Activated T-cell treated with anti-CD3 and anti-CD28 coated beads, Interleukin-2, amount 50 U/mL, for 24 hours (primary cell): ENCODE measurements around the gene PRSS12.

ENCODE experiments used
- DNase-seq: peaks from one replicate; pipeline ENCODE4 v3.0.0-alpha.2; 2020
- H3K27ac Mint-ChIP-seq: 2 replicates; pipeline ENCODE4 v1.8.0; 2020; ENCODE audit warnings: mild to moderate bottlenecking, mixed read lengths
- H3K27me3 Mint-ChIP-seq: 2 replicates; pipeline ENCODE4 v1.8.0; 2020; ENCODE audit warnings: mixed read lengths
- H3K36me3 Mint-ChIP-seq: 2 replicates; pipeline ENCODE4 v1.8.0; 2020; ENCODE audit warnings: low read depth, mixed read lengths
- H3K4me1 Mint-ChIP-seq: 2 replicates; pipeline ENCODE4 v1.8.0; 2020; ENCODE audit warnings: low read depth, mixed read lengths
- H3K4me3 Mint-ChIP-seq: 2 replicates; pipeline ENCODE4 v1.8.0; 2020; ENCODE audit warnings: mild to moderate bottlenecking, moderate library complexity, mixed read lengths
- H3K9me3 Mint-ChIP-seq: 2 replicates; pipeline ENCODE4 v1.8.0; 2020; ENCODE audit warnings: mixed read lengths

Gene PRSS12

GRCh38 chr4:118345813-118346212 is 7.0 kb downstream of the PRSS12 start:
- Mint-ChIP-seq H3K36me3 (no peaks in the 10 kb centered on the region), H3K27me3 (peaks cover 46% of the 10 kb centered on the region), H3K27ac (no peak overlapping the region), H3K4me1 (no peaks in the 10 kb centered on the region), H3K9me3 (no peaks in the 10 kb centered on the region), H3K4me3 (no peak overlapping the region)
- DNase-seq: no peak

DNA sequence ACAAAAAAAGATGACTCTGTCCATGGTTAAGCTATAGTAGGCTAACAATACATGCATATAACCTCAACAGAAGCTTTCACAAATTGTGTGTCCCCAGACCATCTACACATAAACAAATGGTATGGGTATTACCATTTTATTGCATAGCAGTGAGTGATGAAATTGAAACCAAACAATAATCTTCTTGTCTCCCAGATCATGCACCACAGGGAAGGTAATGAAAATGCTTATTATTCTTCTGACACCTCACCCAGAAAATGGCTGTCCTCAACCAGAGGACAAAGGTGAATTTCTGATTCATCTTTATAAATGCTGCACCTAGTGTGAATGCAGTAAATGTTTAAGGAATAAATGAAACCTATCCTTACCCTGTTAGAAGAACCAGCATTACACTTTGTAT is 8.0 kb downstream of the PRSS12 start:
- no peak for DNase-seq
- H3K4me1 Mint-ChIP-seq: no peaks in the 10 kb centered on the region
- H3K4me3 Mint-ChIP-seq: no peak overlapping the region
- no peak overlapping the region for H3K27ac Mint-ChIP-seq
- H3K36me3 Mint-ChIP-seq: no peaks in the 10 kb centered on the region
- no peaks in the 10 kb centered on the region for H3K9me3 Mint-ChIP-seq
- H3K27me3 Mint-ChIP-seq: peaks cover 39% of the 10 kb centered on the region

DNA sequence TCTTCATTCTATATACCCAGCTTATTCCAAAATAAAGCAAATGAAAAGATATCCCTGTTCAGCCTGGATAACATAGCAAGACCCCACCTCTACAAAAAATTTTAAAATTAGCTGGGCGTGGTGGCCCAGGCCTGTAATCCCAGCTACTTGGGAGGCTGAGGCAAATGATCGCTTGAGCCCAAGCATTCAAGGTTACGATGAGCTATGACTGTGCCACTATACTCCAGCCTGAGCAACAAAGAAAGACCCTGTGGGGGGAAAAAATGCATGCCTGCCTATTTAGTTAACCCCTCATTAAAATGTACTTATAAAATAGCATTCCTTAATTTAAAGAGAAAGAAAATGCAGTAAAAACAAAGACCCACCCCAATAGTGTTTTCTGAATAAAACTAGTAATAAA is 9.3 kb downstream of the PRSS12 start:
- H3K4me3 Mint-ChIP-seq: no peak overlapping the region
- H3K9me3 Mint-ChIP-seq: no peaks in the 10 kb centered on the region
- H3K27me3 Mint-ChIP-seq: peaks cover 33% of the 10 kb centered on the region
- H3K27ac Mint-ChIP-seq: no peak overlapping the region
- no peaks in the 10 kb centered on the region for H3K4me1 Mint-ChIP-seq
- H3K36me3 Mint-ChIP-seq: no peaks in the 10 kb centered on the region
- no peak for DNase-seq

- peaks cover 17% of the 10 kb centered on the region for H3K27me3 Mint-ChIP-seq
- H3K36me3 Mint-ChIP-seq: no peaks in the 10 kb centered on the region
- DNase-seq: no peak
- H3K9me3 Mint-ChIP-seq: no peaks in the 10 kb centered on the region
- H3K4me3 Mint-ChIP-seq: no peak overlapping the region
- H3K27ac Mint-ChIP-seq: no peak overlapping the region
- H3K4me1 Mint-ChIP-seq: no peaks in the 10 kb centered on the region
Observed at GRCh38 chr4:118340109-118340508, 12.7 kb downstream of the PRSS12 start.

GRCh38 chr4:118338981-118339765 is 13.6 kb downstream of the PRSS12 start:
- H3K27me3 Mint-ChIP-seq: peaks cover 17% of the 10 kb centered on the region
- no peak overlapping the region for H3K27ac Mint-ChIP-seq
- DNase-seq: no peak
- no peaks in the 10 kb centered on the region for H3K4me1 Mint-ChIP-seq
- no peaks in the 10 kb centered on the region for H3K9me3 Mint-ChIP-seq
- H3K4me3 Mint-ChIP-seq: no peak overlapping the region
- no peaks in the 10 kb centered on the region for H3K36me3 Mint-ChIP-seq

DNA sequence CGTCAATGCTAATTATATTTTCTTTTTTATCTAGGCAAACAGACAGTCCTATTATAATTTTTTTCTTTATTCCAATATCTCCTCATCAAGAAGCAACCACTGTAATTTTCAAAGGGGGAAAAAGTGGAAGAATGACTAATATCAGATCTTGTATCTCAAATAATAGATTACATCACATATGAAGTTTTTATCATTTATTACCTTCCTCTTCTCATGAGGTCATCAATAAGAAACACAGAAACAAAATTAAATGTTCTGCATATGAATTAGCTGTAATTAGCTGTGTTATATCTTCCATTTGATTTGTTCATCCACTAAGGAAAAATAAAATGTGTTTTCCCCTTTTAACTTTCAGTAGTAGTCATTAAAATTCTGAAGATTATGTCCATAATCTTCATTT is 14.3 kb downstream of the PRSS12 start:
- no peaks in the 10 kb centered on the region for H3K9me3 Mint-ChIP-seq
- no peak overlapping the region for H3K4me3 Mint-ChIP-seq
- H3K27me3 Mint-ChIP-seq: peaks cover 16% of the 10 kb centered on the region
- no peak overlapping the region for H3K27ac Mint-ChIP-seq
- no peaks in the 10 kb centered on the region for H3K4me1 Mint-ChIP-seq
- DNase-seq: no peak
- H3K36me3 Mint-ChIP-seq: no peaks in the 10 kb centered on the region

DNA sequence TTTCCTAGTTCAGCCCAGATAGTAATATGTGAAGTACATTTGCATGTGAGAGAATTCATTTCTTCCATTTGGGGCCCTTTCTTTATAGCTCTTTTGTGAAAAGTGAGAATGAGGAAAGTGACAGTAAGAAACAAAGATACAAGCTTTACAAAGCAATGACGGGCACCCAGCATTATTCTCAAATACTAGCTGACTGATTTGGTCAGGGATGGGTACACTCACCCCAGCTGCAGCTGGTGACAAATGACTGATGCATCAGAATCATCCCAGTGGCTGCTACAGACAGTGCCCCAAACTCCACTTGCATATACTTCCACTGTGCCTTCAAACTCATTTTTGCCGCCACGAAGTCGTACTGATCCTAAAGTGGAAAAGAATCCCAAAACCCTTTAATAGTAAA is 14.8 kb downstream of the PRSS12 start:
- Mint-ChIP-seq H3K4me3 (no peak overlapping the region), H3K27ac (no peak overlapping the region), H3K27me3 (peaks cover 12% of the 10 kb centered on the region), H3K4me1 (no peaks in the 10 kb centered on the region), H3K36me3 (no peaks in the 10 kb centered on the region), H3K9me3 (no peaks in the 10 kb centered on the region)
- DNase-seq: no peak

- Mint-ChIP-seq H3K4me3 (no peak overlapping the region), H3K36me3 (no peaks in the 10 kb centered on the region), H3K4me1 (no peaks in the 10 kb centered on the region), H3K9me3 (no peaks in the 10 kb centered on the region), H3K27ac (no peak overlapping the region), H3K27me3 (peaks cover 6% of the 10 kb centered on the region)
- DNase-seq: no peak
Observed at GRCh38 chr4:118335774-118336173, 17.0 kb downstream of the PRSS12 start.

DNA sequence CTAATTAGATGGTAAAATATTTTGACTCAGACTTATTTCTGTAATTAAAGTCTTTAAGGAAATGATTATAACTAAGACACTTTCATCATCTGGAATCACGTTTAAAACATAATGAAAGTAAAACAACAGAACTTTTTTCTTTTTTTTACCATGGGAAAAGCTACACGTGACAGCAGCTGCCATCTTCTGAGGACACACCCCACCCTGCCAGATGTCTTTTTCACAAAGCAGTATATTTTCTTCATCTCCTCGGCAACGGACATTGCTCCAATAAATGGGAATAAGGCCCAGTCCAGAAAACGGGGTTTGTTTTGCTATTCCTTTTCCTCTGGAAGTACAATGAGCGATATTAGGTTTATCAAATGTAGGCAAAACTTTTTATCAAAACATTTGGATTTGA is 17.5 kb downstream of the PRSS12 start:
- no peak overlapping the region for H3K4me3 Mint-ChIP-seq
- H3K27ac Mint-ChIP-seq: no peak overlapping the region
- peaks cover 6% of the 10 kb centered on the region for H3K27me3 Mint-ChIP-seq
- no peak for DNase-seq
- no peaks in the 10 kb centered on the region for H3K9me3 Mint-ChIP-seq
- H3K36me3 Mint-ChIP-seq: no peaks in the 10 kb centered on the region
- H3K4me1 Mint-ChIP-seq: no peaks in the 10 kb centered on the region

GRCh38 chr4:118331352-118331751 is 21.5 kb downstream of the PRSS12 start:
- Mint-ChIP-seq H3K27me3 (no peaks in the 10 kb centered on the region), H3K4me1 (no peaks in the 10 kb centered on the region), H3K4me3 (no peak overlapping the region), H3K36me3 (no peaks in the 10 kb centered on the region), H3K9me3 (no peaks in the 10 kb centered on the region), H3K27ac (no peak overlapping the region)
- no peak for DNase-seq

DNA sequence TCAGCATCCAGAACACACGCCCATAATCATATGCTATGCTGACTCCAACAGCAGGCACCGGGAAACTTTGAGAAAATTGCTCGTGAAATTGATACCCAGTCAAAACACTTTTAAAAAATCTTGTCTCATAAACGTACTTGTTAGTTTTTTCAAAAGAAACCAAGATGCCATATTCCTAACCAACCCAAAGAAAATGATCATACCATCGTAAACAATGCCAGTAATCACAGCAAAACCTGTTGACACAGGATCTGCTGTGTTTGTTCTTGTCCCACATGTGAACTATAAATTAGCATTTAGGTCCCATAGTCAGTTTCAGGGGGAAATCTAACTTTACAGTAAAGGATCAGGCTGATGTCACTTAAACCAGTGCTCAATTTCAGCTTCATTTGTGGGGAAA is 23.0 kb downstream of the PRSS12 start:
- H3K4me1 Mint-ChIP-seq: no peaks in the 10 kb centered on the region
- H3K36me3 Mint-ChIP-seq: no peaks in the 10 kb centered on the region
- no peak overlapping the region for H3K27ac Mint-ChIP-seq
- no peaks in the 10 kb centered on the region for H3K9me3 Mint-ChIP-seq
- H3K27me3 Mint-ChIP-seq: no peaks in the 10 kb centered on the region
- no peak overlapping the region for H3K4me3 Mint-ChIP-seq
- no peak for DNase-seq

DNA sequence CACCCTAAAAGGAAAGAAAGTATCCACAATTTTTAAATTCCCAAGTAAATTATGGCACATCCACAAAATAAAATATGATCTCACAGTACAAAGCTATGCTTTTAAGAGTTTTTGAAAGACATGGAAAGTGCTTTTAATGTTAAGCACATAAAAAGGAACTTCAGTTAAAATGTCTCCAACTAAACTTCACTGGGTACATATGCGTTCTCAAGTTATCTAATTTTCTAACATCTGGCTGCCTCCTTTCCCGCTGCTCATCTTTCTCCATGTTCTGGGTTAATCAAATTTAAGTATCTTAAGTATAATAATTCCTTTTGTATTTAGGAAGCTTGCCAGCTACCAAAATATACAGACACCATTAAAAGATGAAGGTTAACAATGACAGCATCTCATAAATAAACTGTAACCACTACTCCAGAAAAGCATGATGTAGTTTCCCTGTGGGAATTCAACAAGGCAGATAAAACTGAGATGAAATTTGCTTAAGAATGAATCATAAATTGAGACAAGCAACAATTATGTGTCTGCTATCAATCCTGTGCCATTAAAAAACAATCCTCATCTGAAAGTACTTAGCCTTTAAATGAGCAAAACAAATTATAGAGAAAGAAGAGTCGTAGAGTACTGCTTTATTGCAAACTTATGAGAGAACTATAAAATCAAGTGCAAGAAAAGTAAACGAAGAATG is 25.1 kb downstream of the PRSS12 start:
- H3K27me3 Mint-ChIP-seq: no peaks in the 10 kb centered on the region
- H3K4me3 Mint-ChIP-seq: no peak overlapping the region
- H3K9me3 Mint-ChIP-seq: no peaks in the 10 kb centered on the region
- no peaks in the 10 kb centered on the region for H3K36me3 Mint-ChIP-seq
- H3K27ac Mint-ChIP-seq: no peak overlapping the region
- DNase-seq: no peak
- no peaks in the 10 kb centered on the region for H3K4me1 Mint-ChIP-seq

- H3K9me3 Mint-ChIP-seq: no peaks in the 10 kb centered on the region
- no peaks in the 10 kb centered on the region for H3K36me3 Mint-ChIP-seq
- H3K27me3 Mint-ChIP-seq: no peaks in the 10 kb centered on the region
- no peak for DNase-seq
- H3K4me3 Mint-ChIP-seq: no peak overlapping the region
- H3K4me1 Mint-ChIP-seq: no peaks in the 10 kb centered on the region
- no peak overlapping the region for H3K27ac Mint-ChIP-seq
Observed at GRCh38 chr4:118326585-118326984, 26.2 kb downstream of the PRSS12 start.

DNA sequence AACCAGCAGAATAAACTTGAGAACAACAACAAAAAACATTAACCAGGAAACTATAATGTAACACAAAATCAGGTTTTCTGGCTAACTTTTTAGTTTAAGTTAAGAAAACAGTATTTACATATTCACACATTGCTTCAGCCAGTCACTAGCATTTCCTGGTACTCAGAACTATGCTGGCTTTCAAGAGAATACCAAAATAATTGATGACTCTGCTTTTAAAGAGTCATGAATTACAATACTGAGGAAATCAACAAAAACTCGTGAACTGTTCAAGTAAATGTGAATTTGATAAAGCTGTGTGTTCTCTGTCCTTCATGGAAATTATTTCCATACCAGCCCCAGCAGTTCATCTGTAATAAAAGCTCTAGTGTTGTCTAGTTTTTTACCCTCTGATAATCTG is 27.4 kb downstream of the PRSS12 start:
- Mint-ChIP-seq H3K4me1 (no peaks in the 10 kb centered on the region), H3K27ac (no peak overlapping the region), H3K4me3 (no peak overlapping the region), H3K36me3 (no peaks in the 10 kb centered on the region), H3K27me3 (peaks cover 3% of the 10 kb centered on the region), H3K9me3 (no peaks in the 10 kb centered on the region)
- no peak for DNase-seq

DNA sequence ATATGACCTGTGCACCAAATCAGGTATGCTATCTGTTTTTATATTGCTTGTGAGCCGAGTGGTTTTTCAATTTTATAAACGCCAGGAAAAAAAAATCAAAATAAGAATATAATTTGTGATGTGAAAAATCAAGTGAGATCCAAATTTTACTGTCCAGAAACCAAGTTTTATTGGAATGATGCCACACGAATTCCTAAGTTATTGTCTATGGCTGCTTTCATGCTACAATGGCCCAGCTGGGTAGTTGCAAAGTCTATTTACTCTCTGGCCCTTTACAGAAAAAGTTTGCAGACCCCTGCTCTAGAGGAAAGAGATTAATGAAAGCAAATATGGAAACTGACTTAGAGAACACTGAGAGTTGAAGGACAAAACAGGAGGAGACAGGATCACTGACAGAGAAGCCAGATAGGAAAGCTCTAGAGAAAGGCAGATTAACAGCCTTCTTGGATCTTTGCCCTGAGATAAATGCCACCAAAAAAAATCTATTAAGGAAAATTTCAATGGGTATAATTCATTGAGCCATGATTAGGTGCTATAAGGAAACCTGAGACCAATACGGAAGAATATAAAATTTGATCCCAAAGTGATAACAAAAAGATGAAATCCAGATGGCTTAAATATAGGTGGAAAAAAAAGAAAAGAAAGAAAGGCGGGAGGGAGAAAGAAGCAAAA is 29.8 kb downstream of the PRSS12 start:
- H3K27ac Mint-ChIP-seq: no peak overlapping the region
- no peaks in the 10 kb centered on the region for H3K9me3 Mint-ChIP-seq
- no peaks in the 10 kb centered on the region for H3K36me3 Mint-ChIP-seq
- H3K27me3 Mint-ChIP-seq: peaks cover 22% of the 10 kb centered on the region
- H3K4me3 Mint-ChIP-seq: no peak overlapping the region
- no peak for DNase-seq
- no peaks in the 10 kb centered on the region for H3K4me1 Mint-ChIP-seq
